GM21619 (cell line): Measurements from ENCODE around the gene EHD1.

Experiments
- ATAC-seq: cut with Tn5 transposase; IDR thresholded peaks from one replicate; pipeline ENCODE4 v1.9.1; 2021; ENCODE audit not compliant: unreplicated experiment

Gene EHD1

DNA sequence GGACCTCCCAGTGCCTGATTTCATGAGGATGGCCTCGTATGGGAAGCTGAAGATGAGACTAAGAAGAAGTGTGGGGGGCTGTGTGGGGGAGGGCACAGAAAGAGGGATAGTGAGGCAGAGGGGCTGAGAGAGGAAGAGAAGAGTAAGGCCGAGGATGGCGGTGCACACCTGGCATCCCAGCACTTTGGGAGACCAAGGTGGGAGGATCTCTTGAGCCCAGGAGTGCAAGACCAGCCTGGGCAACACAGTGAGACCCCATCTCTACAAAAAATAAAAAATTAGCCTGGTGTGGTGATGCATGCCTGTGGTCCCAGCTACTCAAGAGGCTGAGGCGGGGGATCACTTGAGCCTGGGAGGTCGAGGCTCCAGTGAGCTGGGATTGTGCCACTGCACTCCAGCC is 13.5 kb upstream of the EHD1 start:
- no peak for ATAC-seq

DNA sequence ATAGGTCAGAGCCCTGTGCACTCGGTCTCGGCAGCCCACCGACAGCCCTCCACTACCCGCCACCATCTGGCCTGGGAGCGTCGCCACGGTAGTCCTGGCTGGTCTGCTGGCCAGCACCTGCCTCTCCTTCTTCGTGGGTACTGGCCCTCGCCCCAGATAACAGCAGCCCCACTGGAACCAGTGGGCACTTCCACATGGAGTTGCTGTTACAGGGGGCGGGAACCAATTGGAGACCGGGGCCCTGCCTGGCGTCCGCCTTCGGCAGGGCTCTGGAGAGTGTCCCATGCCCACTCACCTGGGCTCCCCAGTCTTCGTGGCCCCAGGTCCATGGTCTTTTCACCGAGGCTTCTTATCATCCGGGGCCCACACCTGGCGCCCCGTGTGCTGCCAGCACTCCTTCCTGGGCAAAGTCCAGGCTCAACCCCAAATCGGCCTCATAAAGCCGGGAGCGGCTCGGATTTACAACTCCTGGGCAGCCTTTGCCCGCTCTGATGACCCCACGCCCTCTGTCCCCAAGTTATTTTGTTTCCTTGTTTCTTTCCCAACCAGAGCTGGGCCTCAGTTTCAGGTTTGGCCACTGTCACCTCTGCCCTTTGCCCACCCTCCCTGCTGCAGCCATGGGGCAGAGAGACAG is 12.9 kb upstream of the EHD1 start:
- ATAC-seq: no peak

GRCh38 chr11:64890522-64890939 is 12.1 kb upstream of the EHD1 start:
- no peak for ATAC-seq

DNA sequence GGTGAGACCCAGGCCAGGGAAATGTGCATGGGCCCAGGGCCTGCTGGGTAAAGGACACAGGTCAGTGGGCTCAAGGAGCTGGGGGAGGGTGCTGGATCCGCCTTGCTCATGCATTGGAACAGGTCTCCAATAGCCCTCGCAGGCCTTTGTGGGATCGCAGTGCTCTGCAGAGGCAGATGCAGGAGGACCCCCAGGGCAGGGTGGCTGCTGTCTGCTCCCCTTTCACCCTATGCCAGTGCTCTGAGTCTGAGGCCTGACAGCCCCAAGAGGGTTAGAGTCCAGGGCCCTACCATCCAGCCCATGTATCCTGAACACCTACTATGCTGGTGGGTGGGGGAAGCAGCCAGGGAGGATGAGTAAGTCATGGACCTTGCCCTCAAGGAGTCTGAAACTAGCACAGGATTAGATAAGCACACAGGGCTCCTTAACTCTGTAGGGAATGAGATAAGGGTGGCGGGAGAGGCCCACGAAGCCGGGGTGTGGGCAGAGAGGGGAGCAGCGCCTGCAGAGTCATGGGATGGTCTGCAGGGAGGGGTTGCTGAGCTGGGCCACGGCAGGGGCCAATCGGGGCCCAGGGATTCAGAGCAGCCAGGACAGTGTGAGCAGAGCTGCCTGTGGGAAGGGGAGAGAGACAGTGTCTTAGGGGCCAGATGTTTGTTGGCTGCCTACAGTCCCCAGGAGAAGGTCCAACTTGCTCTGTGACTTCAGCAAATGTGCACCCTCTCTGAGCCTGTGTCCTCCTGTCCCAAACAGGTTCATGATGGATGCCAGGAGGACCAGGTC is 10.5 kb upstream of the EHD1 start:
- no peak for ATAC-seq

DNA sequence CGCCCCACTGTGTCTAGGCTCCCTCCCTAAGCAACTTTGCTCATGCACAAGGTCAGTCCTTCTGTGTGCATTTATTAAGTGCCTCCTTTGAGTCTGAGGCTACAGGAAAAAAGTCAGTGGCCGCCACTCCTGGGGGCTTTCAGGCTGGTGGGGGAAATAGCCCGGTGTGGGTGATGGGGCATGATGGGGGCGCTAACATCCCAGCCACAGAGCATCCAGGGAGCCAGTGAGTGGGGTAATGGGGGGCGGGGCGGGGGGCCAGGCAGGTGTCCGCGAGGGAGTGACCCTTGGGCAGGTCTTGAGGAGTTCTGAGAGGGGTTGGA is 9.9 kb upstream of the EHD1 start:
- no peak for ATAC-seq

GRCh38 chr11:64887757-64888405 is 9.5 kb upstream of the EHD1 start:
- no peak for ATAC-seq

- no peak for ATAC-seq
Measured at GRCh38 chr11:64887234-64887756, 8.9 kb upstream of the EHD1 start.

DNA sequence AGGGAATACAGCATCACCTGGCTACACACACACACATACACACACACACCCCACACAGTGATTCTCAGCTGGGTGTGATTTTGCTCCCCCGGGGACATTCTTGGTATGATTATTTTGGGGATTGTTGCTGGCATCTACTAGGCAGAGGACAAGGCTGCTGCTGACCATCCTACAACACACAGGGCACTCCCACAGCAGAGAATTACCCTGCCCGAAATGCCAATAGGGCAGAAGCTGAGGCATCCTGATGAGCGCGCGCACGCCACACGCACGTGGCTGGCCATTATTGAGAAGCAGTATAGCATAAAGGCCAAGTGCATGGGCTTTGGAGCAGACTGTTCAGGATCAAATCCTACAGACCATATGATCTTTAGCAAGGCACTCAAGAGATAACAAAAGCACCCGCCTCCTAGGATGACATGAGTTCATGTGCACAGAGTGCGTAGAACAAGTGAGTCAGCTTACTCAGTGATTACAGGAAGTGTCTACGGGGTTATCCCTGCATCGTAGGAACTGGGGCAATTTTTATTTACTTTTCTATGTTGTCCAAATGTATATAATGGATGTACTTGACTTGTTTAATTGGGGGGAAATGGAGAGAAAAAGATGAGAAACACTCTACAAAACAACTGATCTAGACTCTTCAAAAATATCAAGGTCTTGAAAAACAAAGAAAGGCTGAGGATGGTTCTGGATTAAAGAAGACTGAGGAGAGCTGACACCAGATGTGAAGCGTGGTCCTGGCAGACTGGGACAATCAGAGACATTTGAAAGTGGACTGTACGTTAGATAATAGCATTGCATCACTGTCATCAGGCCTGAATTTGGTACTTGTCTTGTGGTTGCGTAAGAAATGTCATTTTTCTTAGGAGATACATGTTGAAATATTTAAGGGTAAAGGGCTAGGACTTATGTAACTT is 7.2 kb upstream of the EHD1 start:
- no peak for ATAC-seq

DNA sequence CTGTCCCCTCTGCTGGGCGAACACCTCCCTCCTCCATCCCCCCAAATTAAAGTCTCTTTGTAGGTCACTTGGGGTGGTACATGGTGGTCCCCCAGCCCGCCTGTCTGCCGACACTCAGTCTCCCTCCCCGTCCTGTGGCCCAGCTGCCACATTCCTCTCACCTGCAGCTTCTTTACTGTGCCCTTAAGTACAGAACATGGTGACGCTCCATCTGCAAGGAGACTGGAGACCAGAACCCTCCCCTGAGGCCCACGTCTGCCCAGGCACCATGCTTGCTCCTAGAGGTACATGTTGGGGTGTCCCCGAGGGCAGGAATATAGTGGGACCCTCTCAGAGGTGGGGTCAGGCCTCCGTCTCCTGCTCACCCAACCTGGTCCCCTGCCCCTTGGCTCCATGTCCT is 5.6 kb upstream of the EHD1 start:
- no peak for ATAC-seq

- no peak for ATAC-seq
Measured at GRCh38 chr11:64883575-64883974, 5.2 kb upstream of the EHD1 start.

- ATAC-seq: no peak
Measured at GRCh38 chr11:64882243-64882642, 3.8 kb upstream of the EHD1 start.

DNA sequence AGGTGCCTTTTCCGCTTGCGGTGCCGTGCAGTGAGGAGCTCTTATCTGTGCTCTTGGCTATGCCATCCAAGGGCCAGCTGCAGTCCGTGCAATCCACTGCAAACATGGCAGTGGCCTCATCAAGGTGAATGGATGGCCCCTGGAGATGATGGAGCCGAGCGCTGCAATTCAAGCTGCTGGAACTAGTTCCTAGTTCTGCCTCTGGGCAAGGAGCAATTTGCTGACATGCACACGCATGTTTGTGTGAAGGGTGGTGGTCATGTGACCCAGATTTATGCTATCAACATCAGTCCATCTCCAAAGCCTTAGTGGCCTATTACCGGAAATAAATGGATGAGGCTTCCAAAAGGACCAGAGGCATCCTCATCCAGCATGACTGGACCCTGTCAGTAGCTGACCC is 3.1 kb upstream of the EHD1 start:
- ATAC-seq: no peak

DNA sequence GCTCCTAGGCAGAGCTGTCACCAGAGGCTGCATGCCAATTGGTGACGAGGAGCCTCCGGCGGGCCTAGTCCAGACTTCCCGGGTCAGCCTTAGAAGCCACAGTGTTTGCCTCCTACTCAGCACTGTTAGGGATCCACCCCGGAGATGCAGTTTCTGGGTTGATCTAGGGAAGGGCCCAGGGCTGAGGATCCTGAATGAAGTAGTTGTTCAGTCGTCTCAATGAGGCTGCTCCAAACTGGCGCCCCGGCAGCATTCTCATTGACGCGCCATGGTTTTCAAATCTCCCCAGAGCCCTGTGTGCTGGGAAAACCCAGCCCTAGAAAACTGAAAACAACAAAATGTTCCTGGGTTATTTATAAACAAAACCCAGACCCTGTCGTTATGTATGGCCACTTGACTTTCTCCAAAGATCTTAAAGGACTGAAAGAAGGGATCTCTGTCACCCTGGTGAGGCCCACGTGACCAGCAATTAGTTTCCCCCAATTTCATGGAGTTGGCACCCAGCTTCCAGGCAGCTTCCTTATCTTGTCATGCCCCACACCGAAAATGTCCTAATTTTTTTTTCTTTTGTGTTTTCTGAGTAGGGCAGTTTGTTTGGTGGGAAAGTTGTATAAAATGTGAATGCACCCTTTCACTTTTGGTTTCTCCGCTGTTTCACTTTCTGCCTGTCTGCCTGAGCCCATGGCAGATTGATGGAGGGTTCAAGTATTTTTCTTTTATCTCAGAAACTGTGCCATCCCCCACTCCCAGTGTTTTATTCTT is 2.0 kb upstream of the EHD1 start:
- no peak for ATAC-seq

- peak; percentile 2 for ATAC-seq
Measured at GRCh38 chr11:64879244-64879900, 951 bp upstream of the EHD1 start.

DNA sequence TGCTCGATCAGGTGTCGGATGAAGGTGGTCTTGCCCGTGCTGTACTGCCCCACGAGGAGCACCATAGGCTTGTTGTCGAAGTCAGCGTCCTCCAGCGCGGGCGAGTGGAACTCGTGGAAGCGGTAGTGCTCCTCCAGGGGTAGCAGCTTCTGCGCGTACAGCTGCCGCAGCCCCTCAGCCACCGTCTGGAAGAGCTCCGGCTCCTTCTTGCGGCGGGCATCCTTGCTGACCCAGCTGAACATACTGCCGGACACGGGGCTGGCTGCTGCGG is 263 bp downstream of the EHD1 start:
- ATAC-seq: no peak

GRCh38 chr11:64877390-64878222 is 815 bp downstream of the EHD1 start:
- ATAC-seq: no peak

DNA sequence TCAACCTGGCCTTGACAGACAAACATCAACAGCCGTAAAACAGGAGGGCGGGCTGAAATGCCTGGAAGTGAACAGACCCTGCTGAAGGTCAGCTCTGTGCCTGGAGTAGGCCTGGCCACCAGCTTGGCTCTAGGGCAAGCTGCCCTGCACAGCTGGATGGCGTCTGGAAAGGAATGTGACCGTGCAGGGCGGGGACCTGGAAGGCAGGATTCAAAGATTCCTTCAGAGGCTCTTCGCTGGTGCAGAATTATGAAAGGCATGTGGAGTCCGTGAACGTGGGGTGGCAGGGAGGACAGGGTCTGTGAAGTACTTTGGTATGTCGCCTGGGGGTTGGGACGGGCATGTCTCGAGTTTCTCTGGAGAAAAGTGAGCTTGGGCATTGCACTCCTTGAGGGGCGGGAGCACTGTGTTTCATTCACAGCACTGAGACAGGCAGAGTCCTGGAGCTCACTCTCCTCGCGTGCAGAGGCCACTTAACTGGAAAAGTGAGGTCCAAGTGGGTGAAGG is 1.5 kb downstream of the EHD1 start:
- ATAC-seq: no peak

DNA sequence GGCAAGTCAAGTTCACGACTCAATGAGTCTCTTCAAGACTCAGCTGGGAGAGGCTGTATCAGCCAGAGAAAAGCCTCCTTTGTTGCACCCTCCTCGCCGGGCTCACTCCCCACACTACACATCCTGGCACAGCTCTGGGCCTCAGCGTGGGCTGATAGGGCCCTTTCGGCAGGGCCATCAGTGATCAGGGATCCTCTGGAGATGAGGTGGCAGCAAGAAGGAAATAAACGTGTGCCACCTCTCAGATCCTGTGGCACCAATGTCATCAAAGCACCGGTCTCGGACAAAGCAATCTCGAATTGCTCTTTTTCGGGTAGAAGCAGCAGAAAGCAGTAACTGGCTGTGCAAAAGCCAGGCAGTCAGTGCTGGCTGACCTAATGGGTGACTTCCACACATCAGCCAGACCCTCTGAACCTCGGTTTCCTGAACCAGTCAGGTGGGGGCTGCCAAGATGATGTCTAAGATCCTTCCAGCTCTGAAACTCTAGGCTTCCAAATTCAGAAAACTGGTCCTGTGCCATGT is 2.1 kb downstream of the EHD1 start:
- ATAC-seq: no peak
